Central memory CD4-positive, alpha-beta T cell (primary cell): ENCODE measurements around the gene LAGE3.

Experiments
- DNase-seq: peaks from one replicate; pipeline ENCODE4 v3.0.0; 2022

Gene LAGE3

DNA sequence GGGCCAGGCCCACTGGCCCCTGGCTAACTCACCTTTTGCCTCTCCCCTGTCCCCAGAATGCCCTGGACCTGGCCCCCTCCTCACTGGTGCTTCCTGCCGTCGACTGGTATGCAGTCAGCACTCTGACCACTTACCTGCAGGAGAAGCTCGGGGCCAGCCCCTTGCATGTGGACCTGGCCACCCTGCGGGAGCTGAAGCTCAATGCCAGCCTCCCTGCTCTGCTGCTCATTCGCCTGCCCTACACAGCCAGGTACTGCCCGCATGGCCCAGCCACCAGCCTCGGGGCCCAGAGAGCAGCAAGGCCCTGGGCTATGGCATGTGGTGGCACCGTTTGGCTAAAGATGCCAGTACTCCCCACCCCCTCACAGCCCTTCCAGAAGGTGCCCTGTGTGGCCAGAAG is 46.9 kb downstream of the LAGE3 start:
- no peak for DNase-seq

- DNase-seq, result no peak
Measured at GRCh38 chrX:154431341-154431740, 47.7 kb downstream of the LAGE3 start.

GRCh38 chrX:154430916-154431315 is 48.2 kb downstream of the LAGE3 start:
- no peak for DNase-seq

DNA sequence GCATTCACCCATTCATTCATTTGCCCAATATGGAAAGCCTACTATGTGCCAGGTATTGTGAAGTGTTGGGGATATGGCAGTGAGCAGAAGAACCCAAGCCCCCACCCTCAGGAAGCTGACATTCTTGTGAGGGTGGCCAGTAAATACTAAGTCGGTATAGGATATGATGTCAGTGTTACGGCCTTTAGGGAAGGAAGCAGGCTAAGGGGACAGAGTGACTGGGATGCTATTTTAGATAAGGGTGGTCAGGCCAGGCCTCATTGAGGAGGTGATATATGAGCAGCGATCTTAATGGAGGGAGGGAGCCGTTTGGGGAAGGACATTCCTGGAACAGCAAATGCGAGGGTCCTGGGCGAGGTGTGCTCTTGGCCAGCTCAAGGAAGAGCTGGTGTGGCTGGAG is 48.6 kb downstream of the LAGE3 start:
- DNase-seq, result no peak

DNA sequence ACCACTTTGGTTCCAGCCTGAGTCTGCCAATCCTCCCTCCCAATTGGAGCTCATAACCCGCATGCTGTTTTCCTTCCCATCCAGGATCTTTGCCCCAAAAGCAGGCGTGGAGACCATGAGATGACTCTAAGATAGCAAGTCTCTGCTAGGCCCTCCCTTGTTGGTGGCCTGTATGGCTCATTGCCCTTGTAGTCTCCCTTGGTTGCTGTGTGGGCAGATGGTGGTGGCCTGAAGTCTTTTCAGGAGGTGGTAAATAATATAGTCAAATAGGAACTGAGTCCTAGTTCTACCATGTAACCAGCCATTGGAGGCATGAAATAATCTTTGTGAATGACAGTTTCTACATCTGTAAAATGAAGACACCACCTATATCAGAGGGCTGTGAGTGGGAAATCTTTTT is 49.4 kb downstream of the LAGE3 start:
- no peak for DNase-seq

- peak; percentile 88 for DNase-seq
Measured at GRCh38 chrX:154428176-154429171, 50.6 kb downstream of the LAGE3 start, which contains the start of gene ATP6AP1. Gene ATP6AP1 (plus strand): TSS chrX:154428677. CDS start chrX:154428693, 16 bp downstream.
